ENCODE data around the gene TSPAN15. TPM values are rescaled to one million over a fixed set of nuclear protein-coding genes. Genes with fewer than 3 reads are reported as not detected.

The TSPAN15 gene
- polyA plus RNA-seq, 5 donors: 37.9 to 44.7 (median 43.1) TPM

GRCh38 chr10:69499726-69500689, 48.7 kb downstream of the TSPAN15 start:
- DNase-seq: no peak

GRCh38 chr10:69500864-69501468, 49.7 kb downstream of the TSPAN15 start:
- DNase-seq: no peak

GRCh38 chr10:69501657-69502056, 50.4 kb downstream of the TSPAN15 start:
- no peak for DNase-seq

- no peak for DNase-seq
Observed at GRCh38 chr10:69502589-69502988, 51.3 kb downstream of the TSPAN15 start.

GRCh38 chr10:69503001-69503895, 52.0 kb downstream of the TSPAN15 start:
- DNase-seq: no peak

- no peak for DNase-seq
Observed at GRCh38 chr10:69503896-69504265, 52.6 kb downstream of the TSPAN15 start.

- no peak for DNase-seq
Observed at GRCh38 chr10:69504576-69505250, 53.4 kb downstream of the TSPAN15 start.

GRCh38 chr10:69505636-69506318, 54.5 kb downstream of the TSPAN15 start:
- DNase-seq: no peak

- no peak for DNase-seq
Observed at GRCh38 chr10:69506487-69506833, 55.2 kb downstream of the TSPAN15 start.

- DNase-seq: no peak
Observed at GRCh38 chr10:69506834-69507713, 55.8 kb downstream of the TSPAN15 start.

- no peak for DNase-seq
Observed at GRCh38 chr10:69508738-69509340, 57.6 kb downstream of the TSPAN15 start.

GRCh38 chr10:69512901-69513300, 61.6 kb downstream of the TSPAN15 start:
- no peak for DNase-seq

GRCh38 chr10:69513617-69514016, 62.4 kb downstream of the TSPAN15 start:
- no peak for DNase-seq

- DNase-seq: peak; percentile 27 to 39
Observed at GRCh38 chr10:69515699-69516259, 64.5 kb downstream of the TSPAN15 start.

GRCh38 chr10:69516316-69516715, 65.1 kb downstream of the TSPAN15 start:
- DNase-seq: no peak

- DNase-seq: no peak
Observed at GRCh38 chr10:69516796-69517195, 65.5 kb downstream of the TSPAN15 start.

- no peak for DNase-seq
Observed at GRCh38 chr10:69517271-69517848, 66.1 kb downstream of the TSPAN15 start.

GRCh38 chr10:69527961-69528360, 76.7 kb downstream of the TSPAN15 start:
- no peak for DNase-seq

GRCh38 chr10:69533658-69534057, 82.4 kb downstream of the TSPAN15 start:
- no peak for DNase-seq
